Measurements from ENCODE around the gene PGA4.

DNA sequence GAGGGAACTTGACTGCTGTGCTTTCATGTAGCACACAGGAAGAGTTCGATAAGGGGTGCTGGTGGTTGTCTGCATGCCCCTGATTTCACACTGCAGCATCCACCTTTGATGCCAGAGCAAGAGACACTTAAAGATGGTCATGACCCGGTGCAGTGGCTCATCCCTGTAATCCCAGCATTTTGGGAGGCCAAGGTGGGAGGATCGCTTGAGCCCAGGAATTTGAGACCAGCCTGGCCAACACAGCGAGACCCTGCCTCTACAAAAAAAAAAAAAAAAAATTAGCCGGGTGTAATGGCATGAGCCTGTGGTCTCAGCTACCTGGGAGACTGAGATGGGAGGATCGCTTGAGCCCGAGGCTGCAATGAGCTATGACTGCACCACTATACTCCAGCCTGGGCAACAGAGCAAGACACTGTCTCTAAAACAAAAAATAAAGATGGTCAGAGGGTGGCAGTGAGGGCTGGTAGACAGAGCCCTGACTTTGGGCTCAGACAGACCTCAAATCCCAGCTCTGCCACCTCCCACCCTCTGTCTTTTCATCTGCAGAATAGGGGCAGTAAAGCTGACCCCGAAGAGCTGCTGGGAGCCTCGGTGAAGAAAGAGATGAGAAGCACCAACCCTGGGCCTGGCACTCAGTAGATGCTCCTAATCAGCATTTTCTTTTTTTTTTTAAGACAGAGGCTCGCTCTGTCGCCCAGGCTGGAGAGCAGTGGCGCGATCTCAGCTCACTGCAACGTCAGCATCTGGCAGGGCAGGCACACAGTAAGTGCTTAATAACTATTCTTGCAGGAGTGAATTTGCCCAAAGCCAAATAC, 55.2 kb downstream of the PGA4 start:
- TF ChIP-seq, protein P1, sequence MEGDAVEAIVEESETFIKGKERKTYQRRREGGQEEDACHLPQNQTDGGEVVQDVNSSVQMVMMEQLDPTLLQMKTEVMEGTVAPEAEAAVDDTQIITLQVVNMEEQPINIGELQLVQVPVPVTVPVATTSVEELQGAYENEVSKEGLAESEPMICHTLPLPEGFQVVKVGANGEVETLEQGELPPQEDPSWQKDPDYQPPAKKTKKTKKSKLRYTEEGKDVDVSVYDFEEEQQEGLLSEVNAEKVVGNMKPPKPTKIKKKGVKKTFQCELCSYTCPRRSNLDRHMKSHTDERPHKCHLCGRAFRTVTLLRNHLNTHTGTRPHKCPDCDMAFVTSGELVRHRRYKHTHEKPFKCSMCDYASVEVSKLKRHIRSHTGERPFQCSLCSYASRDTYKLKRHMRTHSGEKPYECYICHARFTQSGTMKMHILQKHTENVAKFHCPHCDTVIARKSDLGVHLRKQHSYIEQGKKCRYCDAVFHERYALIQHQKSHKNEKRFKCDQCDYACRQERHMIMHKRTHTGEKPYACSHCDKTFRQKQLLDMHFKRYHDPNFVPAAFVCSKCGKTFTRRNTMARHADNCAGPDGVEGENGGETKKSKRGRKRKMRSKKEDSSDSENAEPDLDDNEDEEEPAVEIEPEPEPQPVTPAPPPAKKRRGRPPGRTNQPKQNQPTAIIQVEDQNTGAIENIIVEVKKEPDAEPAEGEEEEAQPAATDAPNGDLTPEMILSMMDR (IDR thresholded peaks at IDR 0.05), result no peak
- TF ChIP-seq EP300 (IDR thresholded peaks at IDR 0.05), result no peak
- no peak for TF ChIP-seq POLR2A (IDR thresholded peaks at IDR 0.05)

Data from tibial nerve (tissue), 4 donors.